Measurements from ENCODE around the gene ADD3.

GRCh38 chr10:110147961-110148360, 140.2 kb downstream of the ADD3 start:
- TF ChIP-seq, protein P1, sequence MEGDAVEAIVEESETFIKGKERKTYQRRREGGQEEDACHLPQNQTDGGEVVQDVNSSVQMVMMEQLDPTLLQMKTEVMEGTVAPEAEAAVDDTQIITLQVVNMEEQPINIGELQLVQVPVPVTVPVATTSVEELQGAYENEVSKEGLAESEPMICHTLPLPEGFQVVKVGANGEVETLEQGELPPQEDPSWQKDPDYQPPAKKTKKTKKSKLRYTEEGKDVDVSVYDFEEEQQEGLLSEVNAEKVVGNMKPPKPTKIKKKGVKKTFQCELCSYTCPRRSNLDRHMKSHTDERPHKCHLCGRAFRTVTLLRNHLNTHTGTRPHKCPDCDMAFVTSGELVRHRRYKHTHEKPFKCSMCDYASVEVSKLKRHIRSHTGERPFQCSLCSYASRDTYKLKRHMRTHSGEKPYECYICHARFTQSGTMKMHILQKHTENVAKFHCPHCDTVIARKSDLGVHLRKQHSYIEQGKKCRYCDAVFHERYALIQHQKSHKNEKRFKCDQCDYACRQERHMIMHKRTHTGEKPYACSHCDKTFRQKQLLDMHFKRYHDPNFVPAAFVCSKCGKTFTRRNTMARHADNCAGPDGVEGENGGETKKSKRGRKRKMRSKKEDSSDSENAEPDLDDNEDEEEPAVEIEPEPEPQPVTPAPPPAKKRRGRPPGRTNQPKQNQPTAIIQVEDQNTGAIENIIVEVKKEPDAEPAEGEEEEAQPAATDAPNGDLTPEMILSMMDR (IDR thresholded peaks at IDR 0.05; ENCODE audit: low read length), result no peak
- no peak for TF ChIP-seq EZH2 (IDR thresholded peaks at IDR 0.05; ENCODE audit: borderline replicate concordance, low read length)
